ENCODE results near the gene TSPO.

DNA sequence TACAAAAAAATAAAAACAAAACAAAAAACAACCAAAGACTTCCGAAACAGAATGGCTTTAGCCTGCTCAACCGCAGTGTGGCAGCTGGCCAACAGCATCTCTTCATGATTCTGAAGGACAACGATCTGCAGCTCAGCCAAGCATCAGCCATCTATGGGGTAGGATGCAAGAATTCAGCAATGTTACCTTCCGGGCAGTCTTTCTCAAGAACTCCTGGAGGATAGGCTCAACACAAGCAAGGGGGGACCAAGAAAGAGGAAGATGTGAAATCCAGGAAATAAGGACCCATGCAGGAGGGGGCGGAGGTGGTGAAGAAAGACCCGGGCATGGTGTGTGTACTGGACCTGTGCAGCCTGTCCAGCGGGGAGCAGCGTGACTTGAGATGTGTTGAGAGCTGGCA, 3.5 kb upstream of the TSPO start:
- TF ChIP-seq, protein P1, sequence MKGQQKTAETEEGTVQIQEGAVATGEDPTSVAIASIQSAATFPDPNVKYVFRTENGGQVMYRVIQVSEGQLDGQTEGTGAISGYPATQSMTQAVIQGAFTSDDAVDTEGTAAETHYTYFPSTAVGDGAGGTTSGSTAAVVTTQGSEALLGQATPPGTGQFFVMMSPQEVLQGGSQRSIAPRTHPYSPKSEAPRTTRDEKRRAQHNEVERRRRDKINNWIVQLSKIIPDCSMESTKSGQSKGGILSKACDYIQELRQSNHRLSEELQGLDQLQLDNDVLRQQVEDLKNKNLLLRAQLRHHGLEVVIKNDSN (IDR thresholded peaks at IDR 0.05): no peak
- TF ChIP-seq TAF1 (IDR thresholded peaks at IDR 0.05; ENCODE audit: low read depth) (no peak), RAD21 (IDR thresholded peaks at IDR 0.05; ENCODE audit: low read depth) (no peak), NFIC (IDR thresholded peaks at IDR 0.05) (no peak)
